NCI-H146 treated with DMSO at 0.1 percent for 48 hours (cell line): ENCODE measurements around the gene SNX20.

Experiments used
- DNase-seq: peaks from one replicate; lab custom pipeline; 2025; ENCODE audit not compliant: unreplicated experiment; lab: John Stamatoyannopoulos, UW

The SNX20 gene

GRCh38 chr16:50705436-50706110 is 24.5 kb upstream of the SNX20 start:
- no peak for DNase-seq

- DNase-seq = no peak
Measured at GRCh38 chr16:50704245-50704644, 23.1 kb upstream of the SNX20 start.

GRCh38 chr16:50702725-50703124 is 21.6 kb upstream of the SNX20 start:
- no peak for DNase-seq

- DNase-seq = no peak
Measured at GRCh38 chr16:50699326-50700159, 18.4 kb upstream of the SNX20 start.

DNA sequence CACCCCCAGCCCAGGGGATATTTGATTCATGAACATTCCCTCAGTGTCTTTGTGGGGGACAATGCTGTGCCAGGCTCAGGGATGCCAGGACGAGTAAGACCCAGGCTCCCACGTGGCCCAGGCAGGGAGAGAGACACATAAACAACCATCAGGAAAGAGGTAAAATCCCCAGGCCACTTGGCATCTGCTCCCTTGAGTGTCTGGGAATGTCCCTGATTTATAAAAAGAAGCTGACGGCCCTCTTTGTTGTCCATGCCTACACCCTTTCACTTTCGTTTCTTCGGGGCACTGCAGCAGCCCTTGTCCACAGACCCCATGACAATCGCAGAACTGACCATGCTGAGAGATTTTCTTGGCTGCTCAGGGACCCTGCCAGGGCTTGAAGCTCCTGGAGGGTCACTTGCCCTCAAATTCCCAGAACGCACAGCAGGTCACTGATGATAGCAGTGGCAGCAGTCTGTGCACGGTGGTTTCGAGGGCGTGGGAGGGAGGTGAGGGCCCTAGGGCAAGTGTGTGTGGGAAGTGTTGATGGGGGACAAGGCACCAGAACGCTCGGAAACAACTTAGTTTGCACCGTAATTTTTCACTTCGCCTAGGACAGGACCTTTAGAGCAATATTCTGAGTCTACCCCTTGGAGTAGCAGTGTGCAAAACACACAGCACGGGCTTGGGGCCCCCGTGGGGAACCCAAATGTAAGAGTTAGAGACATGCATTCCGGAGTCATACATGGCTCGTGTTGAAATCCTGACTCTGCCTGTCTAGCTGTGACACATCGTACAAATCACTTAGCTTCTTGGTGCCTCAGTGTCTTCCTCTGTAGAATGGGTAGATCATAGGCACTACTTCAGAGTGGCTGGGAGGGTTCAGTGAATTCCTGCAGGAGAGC is 17.0 kb upstream of the SNX20 start:
- no peak for DNase-seq

DNA sequence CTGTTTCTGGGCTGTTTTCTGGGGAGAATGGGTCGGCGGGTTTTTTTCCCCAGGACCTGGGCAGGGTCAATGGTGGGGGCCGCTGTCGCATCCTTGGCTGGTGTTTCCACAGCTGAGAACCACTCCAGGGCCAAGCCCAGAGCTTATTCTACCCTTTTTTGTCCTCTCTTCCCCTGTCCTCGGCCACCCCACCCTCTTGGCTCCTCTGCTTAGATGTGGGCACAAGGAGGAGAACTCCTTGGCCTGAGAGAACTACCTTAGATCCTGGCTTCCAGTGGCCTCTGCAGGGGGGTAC is 16.3 kb upstream of the SNX20 start:
- DNase-seq = no peak

GRCh38 chr16:50696575-50697420 is 15.7 kb upstream of the SNX20 start:
- no peak for DNase-seq

DNA sequence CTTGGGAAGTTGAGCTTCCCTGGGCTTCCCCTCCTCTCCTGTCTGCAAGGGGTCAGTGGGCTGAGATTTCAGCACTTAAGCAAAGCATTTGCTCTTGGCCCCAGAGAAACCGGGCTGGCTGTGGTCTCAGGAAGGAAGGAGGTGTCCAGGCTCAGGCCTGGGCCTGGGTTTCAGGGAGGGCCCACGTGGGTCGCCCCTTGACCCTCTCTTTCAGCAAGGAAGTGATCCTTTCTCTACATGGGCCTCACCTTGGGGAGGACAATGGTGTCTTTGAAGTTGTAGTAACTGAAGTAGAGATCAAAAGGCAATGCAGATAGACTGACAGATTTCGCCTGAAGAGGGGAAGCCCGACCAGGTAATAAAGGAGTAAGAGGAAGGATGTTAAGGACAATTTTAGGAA is 15.0 kb upstream of the SNX20 start:
- DNase-seq = no peak

GRCh38 chr16:50695017-50696000 is 14.2 kb upstream of the SNX20 start:
- DNase-seq = no peak

- DNase-seq = no peak
Measured at GRCh38 chr16:50694206-50694605, 13.1 kb upstream of the SNX20 start.

- no peak for DNase-seq
Measured at GRCh38 chr16:50692999-50693781, 12.1 kb upstream of the SNX20 start, which contains the start of gene NOD2. Gene NOD2 (plus strand): TSS chr16:50693606. CDS start chr16:50699496, 5,890 bp downstream.

DNA sequence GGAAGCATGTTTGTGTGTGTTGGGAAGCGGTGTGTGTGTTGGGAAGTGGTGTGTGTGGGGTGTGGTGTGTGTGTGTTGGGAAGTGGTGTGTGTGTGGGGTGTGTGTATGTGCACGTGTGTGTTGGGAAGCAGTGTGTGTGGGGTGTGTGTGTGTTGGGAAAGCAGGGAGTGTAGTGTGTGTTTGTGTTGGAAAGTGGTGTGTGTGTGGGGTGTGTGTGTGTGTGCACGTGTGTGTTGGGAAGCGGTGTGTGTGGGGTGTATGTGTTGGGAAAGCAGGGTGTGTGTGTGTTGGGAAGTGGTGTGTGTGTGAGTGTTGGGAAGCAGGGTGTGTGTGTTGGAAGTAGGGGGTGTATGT is 11.5 kb upstream of the SNX20 start:
- no peak for DNase-seq

GRCh38 chr16:50690177-50690576 is 9.1 kb upstream of the SNX20 start:
- DNase-seq = no peak

GRCh38 chr16:50688867-50689266 is 7.8 kb upstream of the SNX20 start:
- no peak for DNase-seq

GRCh38 chr16:50688083-50688482 is 7.0 kb upstream of the SNX20 start:
- DNase-seq = no peak

DNA sequence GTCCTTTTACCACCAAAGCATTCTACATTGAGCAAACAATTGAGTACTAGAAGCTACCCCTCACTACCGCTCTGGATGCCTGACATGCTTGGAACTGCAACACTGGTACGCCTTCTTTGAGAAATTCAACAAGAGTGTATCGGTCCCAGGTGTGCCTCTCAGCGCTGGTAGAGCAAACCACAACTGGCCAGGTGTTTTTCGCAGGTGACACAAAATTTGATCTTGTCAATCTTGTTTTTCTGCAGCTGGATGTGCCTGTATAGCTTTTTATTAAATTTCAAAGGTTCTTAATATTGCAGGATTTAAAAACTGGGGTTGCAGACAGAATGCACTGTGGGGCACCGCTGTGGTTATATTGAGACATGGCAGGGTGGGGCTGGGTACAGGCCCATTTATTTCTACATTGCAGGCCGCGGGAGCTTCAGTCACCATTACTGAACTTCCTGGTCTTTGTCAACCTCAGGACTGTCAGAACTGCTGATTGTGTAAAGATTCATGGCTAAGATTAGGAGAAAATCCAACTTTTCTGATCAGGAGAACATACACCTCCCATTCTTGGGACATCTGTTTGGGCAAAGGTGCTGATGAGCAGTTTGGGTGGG is 4.5 kb upstream of the SNX20 start:
- no peak for DNase-seq

DNA sequence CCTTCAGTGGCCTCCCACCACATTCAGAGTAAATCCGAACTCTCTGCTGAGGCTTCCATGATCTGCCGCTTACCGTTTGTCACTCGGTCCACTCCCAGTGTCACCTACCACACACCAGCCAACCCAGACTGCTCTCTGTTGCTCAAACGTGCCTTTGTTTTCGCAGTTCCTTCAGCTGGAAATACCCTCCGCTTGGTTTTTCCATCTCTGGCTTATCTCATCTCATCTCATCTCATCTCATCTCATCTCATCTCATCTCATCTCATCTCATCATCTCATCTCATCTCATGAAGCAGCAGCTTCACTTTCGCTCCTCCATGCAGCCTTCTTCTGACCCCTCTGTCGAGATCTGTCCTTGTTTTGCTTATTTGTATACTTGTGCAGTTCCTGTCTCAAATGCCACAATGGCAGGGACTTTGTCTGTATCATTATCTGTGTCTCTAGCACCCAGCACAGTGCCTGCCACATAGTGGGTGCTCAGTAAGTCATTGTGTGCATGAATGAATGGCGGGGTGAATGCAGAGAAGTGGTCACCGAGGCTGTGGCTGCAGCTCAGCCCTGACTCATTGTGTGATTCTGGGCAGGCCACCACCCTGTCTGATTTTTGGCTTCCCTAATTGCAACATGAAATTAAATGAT is 3.8 kb upstream of the SNX20 start:
- DNase-seq = no peak
